OCI-LY7 (cell line): ENCODE data around the gene DSTYK. TPM values are rescaled to one million over a fixed set of nuclear protein-coding genes. Genes with fewer than 3 reads are reported as not detected.
A peak's percentile ranks its signal among the peaks of the same experiment; 100 is the strongest.

Source experiments
- BruUV-seq: library from RNA; stranded (reverse); fragments of 400-500 nt; replicated peaks from 2 replicates; lab custom pipeline; 2021; lab: Mats Ljungman, UMichigan
- CTCF ChIA-PET: fragments of 300-600 bp; sonication (Branson Sonifier 250); formaldehyde crosslinking; loops from one replicate; lab custom pipeline; 2022; ENCODE audit warnings: antibody characterized with exemption; ENCODE audit not compliant: unreplicated experiment; lab: Charles Lee
- POLR2A ChIA-PET: fragments of 300-600 bp; sonication (Branson Sonifier 250); formaldehyde crosslinking; loops from one replicate; lab custom pipeline; 2022; ENCODE audit warnings: antibody characterized with exemption; lab: Charles Lee
- DNase-seq: peaks from one replicate; pipeline ENCODE4 v3.0.0-alpha.2; 2015; ENCODE audit warnings: low spot score
- H2AFZ ChIP-seq: fragments of 200-600 bp; sonication (generic), shearing (Covaris generic); 2 replicates; pipeline ENCODE4 v1.6.1; 2014; ENCODE audit warnings: mild to moderate bottlenecking, antibody characterized with exemption, low read length, moderate library complexity
- H3K27ac ChIP-seq: fragments of 200-600 bp; sonication (generic); 2 replicates; pipeline ENCODE4 v1.5.1; 2014; ENCODE audit warnings: mixed run types, low read depth, mild to moderate bottlenecking, moderate library complexity, low read length, inconsistent platforms; ENCODE audit not compliant: poor library complexity, severe bottlenecking
- H3K36me3 ChIP-seq: fragments of 200-600 bp; sonication (generic); 2 replicates; pipeline ENCODE4 v1.6.1; 2014; ENCODE audit warnings: mild to moderate bottlenecking, antibody characterized with exemption, low read length, moderate library complexity, mixed read lengths; ENCODE audit not compliant: insufficient read depth
- H3K4me1 ChIP-seq: fragments of 200-600 bp; sonication (generic); 2 replicates; pipeline ENCODE4 v1.5.1; 2014; ENCODE audit warnings: mild to moderate bottlenecking, low read length; ENCODE audit not compliant: insufficient read depth, poor library complexity, severe bottlenecking
- H3K4me2 ChIP-seq: fragments of 200-600 bp; sonication (generic); 2 replicates; pipeline ENCODE4 v1.6.1; 2014; ENCODE audit warnings: mild to moderate bottlenecking, low read length
- H3K4me3 ChIP-seq: fragments of 200-600 bp; sonication (generic); 2 replicates; pipeline ENCODE4 v1.5.1; 2014; ENCODE audit warnings: mild to moderate bottlenecking, low read depth, low read length; ENCODE audit not compliant: poor library complexity, severe bottlenecking
- H3K79me2 ChIP-seq: fragments of 200-600 bp; sonication (generic); 2 replicates; pipeline ENCODE4 v1.6.1; 2016; ENCODE audit warnings: low read depth, mild to moderate bottlenecking, low read length, moderate library complexity, mixed read lengths; ENCODE audit not compliant: insufficient read depth
- H3K9me2 ChIP-seq: fragments of 200-600 bp; sonication (generic); 2 replicates; pipeline ENCODE4 v1.6.1; 2016; ENCODE audit warnings: mild to moderate bottlenecking, low read length, mixed read lengths; ENCODE audit not compliant: insufficient read depth
- H3K9me3 ChIP-seq: fragments of 200-600 bp; sonication (generic); 2 replicates; pipeline ENCODE4 v1.6.1; 2014; ENCODE audit warnings: mild to moderate bottlenecking, mixed run types, low read length, mixed read lengths
- H4K20me1 ChIP-seq: fragments of 200-600 bp; sonication (generic); 2 replicates; pipeline ENCODE4 v1.6.1; 2014; ENCODE audit warnings: mild to moderate bottlenecking, antibody characterized with exemption, low read length, moderate library complexity, mixed read lengths; ENCODE audit not compliant: insufficient read depth
- CTCF ChIP-seq: fragments of 200-600 bp; sonication (generic); conservative IDR thresholded peaks from 2 replicates; pipeline ENCODE4 v1.5.1; 2014; ENCODE audit warnings: mild to moderate bottlenecking, antibody characterized with exemption, low read length, moderate library complexity, mixed read lengths
- EZH2phosphoT487 ChIP-seq: fragments of 200-600 bp; sonication (generic); IDR thresholded peaks from 2 replicates; pipeline ENCODE4 v1.6.1; 2018; ENCODE audit warnings: low read depth, borderline replicate concordance, mild to moderate bottlenecking, mixed run types, antibody characterized with exemption, low read length, moderate library complexity, mixed read lengths
- intact Hi-C: fragments of 100-400 bp; cut with micrococcal nuclease; formaldehyde crosslinking; loops from one replicate; pipeline ENCODE4 v1.10.0; 2022; ENCODE audit not compliant: unreplicated experiment
- total RNA-seq, 2 experiments: library from RNA; depleted of rRNA in 1 of 2; stranded (reverse); fragments of >200 nt in 1 of 2; shearing (Covaris generic) in 1 of 2; gene quantifications; 2 replicates each; pipeline ENCODE4 v1.2.3, GENCODE V29; 2014 to 2022

DSTYK gene
- total RNA-seq, 2 experiments from 2014 or later, result 4.7 to 6.6 TPM

- Histone ChIP-seq H3K9me3 (no peaks in the 10 kb centered on the region), H3K79me2 (no peaks in the 10 kb centered on the region), H3K4me1 (peaks cover 45% of the 10 kb centered on the region), H3K4me2 (0 out of 2 replicates have a peak overlapping the region, but pooled peaks have one; percentile 5), H3K9me2 (no peaks in the 10 kb centered on the region), H3K36me3 (no peaks in the 10 kb centered on the region), H3K27ac (no peak overlapping the region), H2AFZ (no peak overlapping the region), H4K20me1 (no peaks in the 10 kb centered on the region), H3K4me3 (no peak overlapping the region)
- 0 out of 2 replicates have a peak, but pooled peaks have one; percentile 26 for TF ChIP-seq CTCF
- TF ChIP-seq EZH2phosphoT487, result no peak
- CTCF ChIA-PET, result interaction anchor here (0.6 to 8.0 kb wide), 3 partner anchors 12 to 39 kb away, joined by 4 to 48 read pairs (median 6); partner anchors contain the start of gene TMCC2
- DNase-seq, result peak; percentile 31
- BruUV-seq, result no TSS peak
- POLR2A ChIA-PET, result interaction anchor here (0.6 to 1.4 kb wide), 2 partner anchors 12 to 48 kb away, joined by 3 to 4 read pairs; no protein-coding TSS in a partner anchor
- intact Hi-C loops, result loop anchor here (5.0 to 10.0 kb wide), 2 partner anchors 136 to 193 kb away; partner anchors contain the start of gene RBBP5
Observed at GRCh38 chr1:205258261-205258691, 46.8 kb upstream of the DSTYK start.

- Histone ChIP-seq H4K20me1 (no peaks in the 10 kb centered on the region), H3K36me3 (no peaks in the 10 kb centered on the region), H3K4me3 (no peak overlapping the region), H3K9me3 (no peaks in the 10 kb centered on the region), H3K9me2 (no peaks in the 10 kb centered on the region), H2AFZ (no peak overlapping the region), H3K27ac (no peak overlapping the region), H3K4me2 (no peak overlapping the region), H3K79me2 (no peaks in the 10 kb centered on the region), H3K4me1 (peaks cover 45% of the 10 kb centered on the region)
- no peak for DNase-seq
- no peak for TF ChIP-seq EZH2phosphoT487
- no peak for TF ChIP-seq CTCF
- intact Hi-C loops, result loop anchor here (5.0 to 10.0 kb wide), 2 partner anchors 135 to 193 kb away; partner anchors contain the start of gene RBBP5
- BruUV-seq, result no TSS peak
- POLR2A ChIA-PET, result interaction anchor here (0.6 to 1.4 kb wide), 2 partner anchors 13 to 48 kb away, joined by 3 to 4 read pairs; no protein-coding TSS in a partner anchor
- CTCF ChIA-PET, result interaction anchor here (1.4 to 8.0 kb wide), 2 partner anchors 13 to 29 kb away, joined by 4 to 48 read pairs; partner anchors contain the start of gene TMCC2
Observed at GRCh38 chr1:205257735-205258134, 46.2 kb upstream of the DSTYK start.
